H9 (cell line): ENCODE data around the gene PDE6D. TPM values are rescaled to one million over a fixed set of nuclear protein-coding genes. Genes with fewer than 3 reads are reported as not detected.
A peak's percentile ranks its signal among the peaks of the same experiment; 100 is the strongest.

Experiments
- DNase-seq: peaks from one replicate; pipeline ENCODE4 v3.0.0-alpha.2; 2017
- H2AFZ ChIP-seq: one replicate; pipeline ENCODE4 v1.6.1; 2013; ENCODE audit warnings: mild to moderate bottlenecking, low read length, control low read depth, moderate library complexity
- H2AK5ac ChIP-seq: 2 replicates; pipeline ENCODE4 v1.6.1; 2013; ENCODE audit warnings: low read length, control low read depth, mixed read lengths; ENCODE audit not compliant: insufficient read length
- H2BK120ac ChIP-seq: one replicate; pipeline ENCODE4 v1.6.1; 2013; ENCODE audit warnings: low read depth, mild to moderate bottlenecking, low read length, control low read depth, inconsistent platforms; ENCODE audit not compliant: poor library complexity, severe bottlenecking
- H2BK12ac ChIP-seq: 2 replicates; pipeline ENCODE4 v1.6.1; 2013; ENCODE audit warnings: low read length, control low read depth, mixed read lengths, low read depth; ENCODE audit not compliant: insufficient read length
- H2BK15ac ChIP-seq: 2 replicates; pipeline ENCODE4 v1.6.1; 2013; ENCODE audit warnings: low read depth, low read length, control low read depth
- H2BK20ac ChIP-seq: one replicate; pipeline ENCODE4 v1.6.1; 2013; ENCODE audit warnings: low read depth, mild to moderate bottlenecking, low read length, control low read depth, inconsistent platforms; ENCODE audit not compliant: poor library complexity, severe bottlenecking
- H2BK5ac ChIP-seq: 2 replicates; pipeline ENCODE4 v1.6.1; 2013; ENCODE audit warnings: low read length, control low read depth, mixed read lengths; ENCODE audit not compliant: insufficient read length
- H3K14ac ChIP-seq: 2 replicates; pipeline ENCODE4 v1.6.1; 2013; ENCODE audit warnings: low read length, control low read depth; ENCODE audit not compliant: insufficient read depth
- H3K18ac ChIP-seq: 2 replicates; pipeline ENCODE4 v1.6.1; 2013; ENCODE audit warnings: low read depth, mild to moderate bottlenecking, mixed read lengths, low read length, control low read depth; ENCODE audit not compliant: insufficient read length
- H3K23ac ChIP-seq: 2 replicates; pipeline ENCODE4 v1.6.1; 2013; ENCODE audit warnings: low read length, control low read depth, mixed read lengths, low read depth; ENCODE audit not compliant: insufficient read length
- H3K23me2 ChIP-seq: 2 replicates; pipeline ENCODE4 v1.6.1; 2013; ENCODE audit warnings: low read depth, mild to moderate bottlenecking, mixed read lengths, low read length, control low read depth; ENCODE audit not compliant: insufficient read length, poor library complexity, severe bottlenecking
- H3K27ac ChIP-seq: 2 replicates; pipeline ENCODE4 v1.5.1; 2013; ENCODE audit warnings: low read length, control low read depth, mixed read lengths, low read depth; ENCODE audit not compliant: insufficient read length
- H3K27me3 ChIP-seq: 2 replicates; pipeline ENCODE4 v1.6.1; 2013; ENCODE audit warnings: low read length, control low read depth, inconsistent platforms; ENCODE audit not compliant: insufficient read depth
- H3K4ac ChIP-seq: 2 replicates; pipeline ENCODE4 v1.6.1; 2013; ENCODE audit warnings: low read depth, mild to moderate bottlenecking, control low read depth, inconsistent platforms, low read length, moderate library complexity
- H3K4me1 ChIP-seq: 2 replicates; pipeline ENCODE4 v1.6.1; 2013; ENCODE audit warnings: low read length, control low read depth, inconsistent platforms; ENCODE audit not compliant: insufficient read depth
- H3K4me2 ChIP-seq: 2 replicates; pipeline ENCODE4 v1.6.1; 2013; ENCODE audit warnings: low read length, control low read depth, mixed read lengths; ENCODE audit not compliant: insufficient read length, insufficient read depth
- H3K56ac ChIP-seq: 2 replicates; pipeline ENCODE4 v1.6.1; 2013; ENCODE audit warnings: low read depth, mild to moderate bottlenecking, mixed read lengths, low read length, control low read depth; ENCODE audit not compliant: insufficient read length
- H3K79me1 ChIP-seq: 2 replicates; pipeline ENCODE4 v1.6.1; 2013; ENCODE audit warnings: low read depth, mild to moderate bottlenecking, moderate library complexity, low read length, control low read depth, inconsistent platforms; ENCODE audit not compliant: insufficient read depth, poor library complexity, severe bottlenecking
- H3K79me2 ChIP-seq: 2 replicates; pipeline ENCODE4 v1.6.1; 2013; ENCODE audit warnings: low read length, control low read depth, inconsistent platforms; ENCODE audit not compliant: insufficient read depth
- H3K9ac ChIP-seq: 2 replicates; pipeline ENCODE4 v1.6.1; 2013; ENCODE audit warnings: low read length, control low read depth, mixed read lengths; ENCODE audit not compliant: insufficient read length; ENCODE audit errors: extremely low read depth
- H3K9me3 ChIP-seq: one replicate; pipeline ENCODE4 v1.6.1; 2013; ENCODE audit warnings: low read depth, low read length, inconsistent platforms; ENCODE audit not compliant: control insufficient read depth
- H3T11ph ChIP-seq: one replicate; pipeline ENCODE4 v1.6.1; 2013; ENCODE audit warnings: mild to moderate bottlenecking, low read length, control low read depth, inconsistent platforms
- H4K20me1 ChIP-seq: one replicate; pipeline ENCODE4 v1.6.1; 2013; ENCODE audit not compliant: control insufficient read depth, insufficient read length, insufficient read depth
- H4K5ac ChIP-seq: 2 replicates; pipeline ENCODE4 v1.6.1; 2013; ENCODE audit warnings: low read depth, mild to moderate bottlenecking, mixed read lengths, low read length, control low read depth; ENCODE audit not compliant: insufficient read length
- H4K8ac ChIP-seq: replicated peaks from 2 replicates; pipeline ENCODE4 v1.6.1; 2013; ENCODE audit warnings: low read length, control low read depth, mixed read lengths, low read depth; ENCODE audit not compliant: insufficient read length
- H4K91ac ChIP-seq: 2 replicates; pipeline ENCODE4 v1.6.1; 2013; ENCODE audit warnings: low read depth, mild to moderate bottlenecking, moderate library complexity, mixed read lengths, low read length, control low read depth; ENCODE audit not compliant: insufficient read length
- H3K27ac Mint-ChIP-seq, 3 experiments: 2 replicates in 2 of 3; 3 replicates in 1 of 3; pipeline ENCODE4 v1.8.0; 2020 to 2021; ENCODE audit warnings: mixed read lengths in 3 of 3, mild to moderate bottlenecking in 1 of 3, moderate library complexity in 1 of 3
- H3K27me3 Mint-ChIP-seq: 2 replicates; pipeline ENCODE4 v1.8.0; 2021; ENCODE audit warnings: low read depth, mild to moderate bottlenecking, moderate library complexity, mixed read lengths
- H3K36me3 Mint-ChIP-seq, 3 experiments: 2 replicates in 2 of 3; 3 replicates in 1 of 3; pipeline ENCODE4 v1.8.0; 2020 to 2021; ENCODE audit warnings: low read depth in 3 of 3, mixed read lengths in 3 of 3; ENCODE audit not compliant: insufficient read depth in 1 of 3
- H3K4me1 Mint-ChIP-seq, 2 experiments: 2 replicates each; pipeline ENCODE4 v1.8.0; 2020; ENCODE audit warnings: mixed read lengths in 2 of 2
- H3K4me3 Mint-ChIP-seq, 2 experiments: 2 replicates in 1 of 2; 3 replicates in 1 of 2; pipeline ENCODE4 v1.8.0; 2020 to 2021; ENCODE audit warnings: mild to moderate bottlenecking in 2 of 2, mixed read lengths in 2 of 2, moderate library complexity in 1 of 2
- H3K9me3 Mint-ChIP-seq, 2 experiments: 2 replicates in 1 of 2; 3 replicates in 1 of 2; pipeline ENCODE4 v1.8.0; 2020; ENCODE audit warnings: mild to moderate bottlenecking in 2 of 2, mixed read lengths in 2 of 2, moderate library complexity in 1 of 2
- CTCF ChIP-seq: fragments of 200-600 bp; sonication (generic); conservative IDR thresholded peaks from 3 replicates; pipeline ENCODE4 v1.8.0; 2021; ENCODE audit warnings: antibody characterized with exemption, mild to moderate bottlenecking
- WGBS: extraction: QIAGEN DNeasy Blood & Tissue Kit; methylation state at CpG from one replicate; pipeline ENCODE4 v1.1.7; 2013; ENCODE audit warnings: missing lambda C conversion rate, low lambda C conversion rate, mixed read lengths; ENCODE audit not compliant: insufficient read length; ENCODE audit errors: extremely low coverage; 5-methylcytosine and 5-hydroxymethylcytosine counted together
- total RNA-seq: library from RNA; stranded (reverse); gene quantifications from 2 replicates; pipeline ENCODE4 v1.2.1, GENCODE V29; 2021

PDE6D gene
- total RNA-seq, 1 experiment from 2014 or later: 33.7 TPM

GRCh38 chr2:231725476-231725875 lies 55.6 kb downstream of the PDE6D start:
- Histone ChIP-seq H4K5ac (no peak overlapping the region), H3K14ac (no peak overlapping the region), H3K4me2 (no peak overlapping the region), H2BK12ac (no peak overlapping the region), H3T11ph (no peak overlapping the region), H2BK5ac (no peak overlapping the region), H3K79me2 (no peaks in the 10 kb centered on the region), H3K9ac (no peak overlapping the region), H2BK120ac (no peak overlapping the region), H2AK5ac (no peak overlapping the region), H2BK15ac (no peak overlapping the region), H3K23me2 (no peaks in the 10 kb centered on the region), H3K9me3 (no peaks in the 10 kb centered on the region), H3K23ac (no peak overlapping the region), H2BK20ac (no peak overlapping the region), H3K4ac (no peak overlapping the region), H3K56ac (no peak overlapping the region), H4K8ac (no peak overlapping the region), H3K79me1 (no peaks in the 10 kb centered on the region), H4K20me1 (no peaks in the 10 kb centered on the region), H3K27me3 (no peaks in the 10 kb centered on the region), H3K18ac (no peak overlapping the region), H3K4me1 (no peaks in the 10 kb centered on the region), H3K27ac (no peak overlapping the region), H2AFZ (no peak overlapping the region), H4K91ac (no peak overlapping the region)
- H3K36me3 Mint-ChIP-seq: peaks cover 0 to 4% (median 4%) of the 10 kb centered on the region in 3 experiments; a peak in 2 of 7 replicates
- no peaks in the 10 kb centered on the region; the same call in 1 of the 2 replicates for H3K27me3 Mint-ChIP-seq
- no peak overlapping the region for H3K4me3 Mint-ChIP-seq
- peak overlapping the region in 1 of 3 experiments; percentile 64; a peak in 1 of 7 replicates for H3K27ac Mint-ChIP-seq
- no peak for DNase-seq
- no peaks in the 10 kb centered on the region for H3K9me3 Mint-ChIP-seq
- no CpG with 5 or more reads among the region's 10 CpGs for WGBS
- TF ChIP-seq CTCF: no peak
- peaks cover 11 to 20% of the 10 kb centered on the region in 2 experiments for H3K4me1 Mint-ChIP-seq
